Measurements from ENCODE around the gene MCEMP1.

DNA sequence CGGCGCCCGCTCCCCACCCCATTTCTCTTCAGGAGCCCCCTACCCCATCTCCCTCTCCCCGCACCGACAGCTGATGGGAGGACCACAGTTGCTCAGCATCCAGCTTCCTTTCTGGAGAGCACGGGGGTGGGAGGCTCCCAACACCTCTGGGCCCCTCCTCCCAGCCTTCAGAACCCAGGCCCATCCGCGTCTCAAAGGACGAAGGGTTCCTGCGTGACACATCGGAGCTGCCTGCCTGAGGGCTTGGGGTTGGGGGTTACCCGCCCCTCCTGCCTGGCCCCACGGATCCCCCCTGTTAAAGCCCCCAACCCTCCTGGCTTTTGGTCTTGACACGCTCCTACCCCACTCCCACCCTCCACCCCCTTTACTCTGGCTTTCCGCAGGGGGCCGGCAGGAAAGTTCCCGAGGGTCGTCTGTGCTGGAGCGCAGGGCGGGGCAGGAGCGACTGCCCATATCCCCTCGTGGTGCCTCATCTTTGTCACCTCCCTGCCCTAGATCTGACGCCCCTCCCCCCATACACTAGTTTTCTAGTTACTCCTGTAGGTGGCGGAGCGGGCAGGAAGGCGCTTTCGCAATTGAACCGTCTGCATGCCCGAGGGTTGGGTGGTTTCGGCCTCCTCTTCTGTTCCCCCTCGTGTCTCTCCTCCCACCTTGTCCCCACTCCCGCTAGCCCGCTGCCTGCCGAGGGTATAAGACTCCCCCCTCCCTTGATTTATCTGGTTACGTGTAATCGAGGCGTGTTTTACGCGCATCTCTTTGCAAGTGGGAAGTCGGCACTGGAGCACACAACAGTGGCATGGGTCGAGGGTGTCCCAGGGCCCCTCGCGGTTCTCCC, 4.7 kb downstream of the MCEMP1 start:
- TF ChIP-seq CTCF (conservative IDR thresholded peaks at IDR 0.05; ENCODE audit: low read length) (peak; percentile 73), EZH2phosphoT487 (IDR thresholded peaks at IDR 0.05; ENCODE audit: borderline replicate concordance, low read depth, low read length) (no peak)
